PC-9 (cell line): Measurements from ENCODE around the gene MAGI1. TPM values are rescaled to one million over a fixed set of nuclear protein-coding genes. Genes with fewer than 3 reads are reported as not detected.
A peak's percentile ranks its signal among the peaks of the same experiment; 100 is the strongest.

Experiments
- BruUV-seq: library from RNA; stranded (reverse); fragments of 400-500 nt; replicated peaks from 2 replicates; lab custom pipeline; 2021; lab: Mats Ljungman, UMichigan
- CTCF ChIA-PET: fragments of 300-600 bp; sonication (Branson Sonifier 250); formaldehyde crosslinking; loops from one replicate; lab custom pipeline; 2022; ENCODE audit warnings: antibody characterized with exemption; lab: Charles Lee
- POLR2A ChIA-PET: fragments of 300-600 bp; sonication (Branson Sonifier 250); formaldehyde crosslinking; loops from one replicate; lab custom pipeline; 2022; ENCODE audit warnings: antibody characterized with exemption; ENCODE audit not compliant: unreplicated experiment; lab: Charles Lee
- DNase-seq, 2 experiments: peaks; one replicate each; pipeline versions ENCODE4 v3.0.0 to v3.0.0-alpha.2; 2015 to 2022; ENCODE audit warnings: mixed read lengths in 1 of 2
- H2AFZ ChIP-seq: fragments of 200-600 bp; sonication (generic); 2 replicates; pipeline ENCODE4 v1.8.1; 2017; ENCODE audit warnings: antibody characterized with exemption
- H3F3A ChIP-seq: fragments of 200-600 bp; sonication (generic); 2 replicates; pipeline ENCODE4 v1.8.1; 2017; ENCODE audit warnings: antibody characterized with exemption, mild to moderate bottlenecking, low read depth; ENCODE audit not compliant: insufficient read depth
- H3K27ac ChIP-seq: fragments of 200-600 bp; sonication (generic); 2 replicates; pipeline ENCODE4 v1.6.1; 2016; ENCODE audit warnings: mixed run types
- H3K27me3 ChIP-seq: fragments of 200-600 bp; sonication (generic); 2 replicates; pipeline ENCODE4 v1.6.1; 2016; ENCODE audit warnings: low read depth, mixed run types; ENCODE audit not compliant: insufficient read depth
- H3K36me3 ChIP-seq: fragments of 200-600 bp; sonication (generic); 2 replicates; pipeline ENCODE4 v1.6.1; 2016; ENCODE audit warnings: low read depth, mixed run types
- H3K4me1 ChIP-seq: fragments of 200-600 bp; sonication (generic); replicated peaks from 2 replicates; pipeline ENCODE4 v1.6.1; 2016; ENCODE audit warnings: mixed run types; ENCODE audit not compliant: insufficient read depth
- H3K4me2 ChIP-seq: fragments of 200-600 bp; sonication (generic); 2 replicates; pipeline ENCODE4 v1.6.1; 2017; ENCODE audit warnings: mixed run types
- H3K4me3 ChIP-seq: fragments of 200-600 bp; sonication (generic); 2 replicates; pipeline ENCODE4 v1.6.1; 2016; ENCODE audit warnings: mixed run types
- H3K79me2 ChIP-seq: fragments of 200-600 bp; sonication (generic); 2 replicates; pipeline ENCODE4 v1.6.1; 2017; ENCODE audit warnings: low read depth, mixed run types
- H3K9me2 ChIP-seq: fragments of 200-600 bp; sonication (generic); 2 replicates; pipeline ENCODE4 v1.8.1; 2017; ENCODE audit warnings: mild to moderate bottlenecking; ENCODE audit not compliant: insufficient read depth
- H3K9me3 ChIP-seq: fragments of 200-600 bp; sonication (generic); 2 replicates; pipeline ENCODE4 v1.8.1; 2016; ENCODE audit warnings: low read depth; ENCODE audit not compliant: insufficient read depth
- H4K20me1 ChIP-seq: fragments of 200-600 bp; sonication (generic); 2 replicates; pipeline ENCODE4 v1.8.1; 2017; ENCODE audit not compliant: insufficient read depth
- CTCF ChIP-seq: fragments of 200-600 bp; sonication (generic); conservative IDR thresholded peaks from 2 replicates; pipeline ENCODE4 v1.6.1; 2017; ENCODE audit warnings: mixed run types, antibody characterized with exemption, mild to moderate bottlenecking, moderate library complexity
- EZH2 ChIP-seq: fragments of 200-600 bp; sonication (generic); IDR thresholded peaks from 2 replicates; pipeline ENCODE4 v1.8.0; 2017; ENCODE audit warnings: antibody characterized with exemption, low read depth
- intact Hi-C: fragments of 100-400 bp; cut with micrococcal nuclease; formaldehyde crosslinking; loops from one replicate; pipeline ENCODE4 v1.10.0; 2022; ENCODE audit not compliant: unreplicated experiment
- total RNA-seq: library from RNA; stranded (reverse); gene quantifications from 2 replicates; pipeline ENCODE4 v1.2.3, GENCODE V29; 2021

Gene MAGI1
- total RNA-seq, 1 experiment from 2014 or later, result 23.3 TPM

- no peak for TF ChIP-seq CTCF
- TF ChIP-seq EZH2, result no peak
Observed at GRCh38 chr3:65438612-65439011, 600.1 kb downstream of the MAGI1 start.

GRCh38 chr3:65438096-65438495 is 600.6 kb downstream of the MAGI1 start:
- H3K4me2 ChIP-seq, result no peak overlapping the region
- ChIA-PET POLR2A (no interaction called here), CTCF (interaction anchor here (1.2 kb wide), 1 partner anchor 908 kb away, joined by 3 read pairs; no protein-coding TSS in a partner anchor)
- no peaks in the 10 kb centered on the region for H4K20me1 ChIP-seq
- no peak for TF ChIP-seq CTCF
- TF ChIP-seq EZH2, result no peak
- no peaks in the 10 kb centered on the region for H3F3A ChIP-seq
- H3K79me2 ChIP-seq, result no peaks in the 10 kb centered on the region
- no peaks in the 10 kb centered on the region for H3K36me3 ChIP-seq
- H3K27ac ChIP-seq, result no peak overlapping the region
- no peaks in the 10 kb centered on the region for H3K27me3 ChIP-seq
- BruUV-seq, result no TSS peak
- no peaks in the 10 kb centered on the region for H3K9me2 ChIP-seq
- DNase-seq, result no peak
- H3K4me3 ChIP-seq, result no peak overlapping the region
- intact Hi-C loops, result no loop called here
- no peak overlapping the region for H2AFZ ChIP-seq
- H3K9me3 ChIP-seq, result no peaks in the 10 kb centered on the region
- H3K4me1 ChIP-seq, result no peaks in the 10 kb centered on the region

More at GRCh38 chr3:65438612-65439011, 600.1 kb downstream of the MAGI1 start:
- Histone ChIP-seq H3K9me2 (no peaks in the 10 kb centered on the region), H3K4me1 (no peaks in the 10 kb centered on the region), H3K36me3 (no peaks in the 10 kb centered on the region), H4K20me1 (no peaks in the 10 kb centered on the region), H3K9me3 (no peaks in the 10 kb centered on the region), H3K4me3 (no peak overlapping the region), H3K27me3 (no peaks in the 10 kb centered on the region), H3K27ac (no peak overlapping the region), H3K4me2 (no peak overlapping the region), H2AFZ (no peak overlapping the region), H3F3A (no peaks in the 10 kb centered on the region), H3K79me2 (no peaks in the 10 kb centered on the region)
- intact Hi-C loops, result no loop called here
- no peak for DNase-seq
- BruUV-seq, result no TSS peak
- CTCF ChIA-PET, result no interaction called here
- POLR2A ChIA-PET, result no interaction called here

- H3K4me1 ChIP-seq, result no peaks in the 10 kb centered on the region
- peak in 1 of 2 experiments; percentile 15 for DNase-seq
- TF ChIP-seq CTCF, result peak; percentile 59
- TF ChIP-seq EZH2, result no peak
- no peak overlapping the region for H2AFZ ChIP-seq
- H3K9me3 ChIP-seq, result no peaks in the 10 kb centered on the region
- H3K27me3 ChIP-seq, result no peaks in the 10 kb centered on the region
- no peak overlapping the region for H3K4me2 ChIP-seq
- no peak overlapping the region for H3K4me3 ChIP-seq
- no peaks in the 10 kb centered on the region for H3K79me2 ChIP-seq
- BruUV-seq, result no TSS peak
- ChIA-PET CTCF (interaction anchor here (0.6 to 0.7 kb wide), 2 partner anchors 267 to 291 kb away, joined by 3 to 8 read pairs; no protein-coding TSS in a partner anchor), POLR2A (no interaction called here)
- no peaks in the 10 kb centered on the region for H3K36me3 ChIP-seq
- intact Hi-C loops, result loop anchor here (1.0 to 2.0 kb wide), 3 partner anchors 751 to 903 kb away; no protein-coding TSS in a partner anchor
- no peaks in the 10 kb centered on the region for H3F3A ChIP-seq
- no peaks in the 10 kb centered on the region for H3K9me2 ChIP-seq
- no peaks in the 10 kb centered on the region for H4K20me1 ChIP-seq
- H3K27ac ChIP-seq, result no peak overlapping the region
Observed at GRCh38 chr3:65436580-65436979, 602.1 kb downstream of the MAGI1 start.
